Body of pancreas (tissue), 4 donors: ENCODE data around the gene PTK7.

Experiments used
- POLR2A ChIP-seq, 3 donors: fragments of 450-650 bp; IDR thresholded peaks; one replicate each; pipeline ENCODE4 v1.6.1; 2016; ENCODE audit warnings: antibody characterized with exemption in 3 of 3, mild to moderate bottlenecking in 2 of 3
- TF ChIP-seq, protein P1 (sequence below), 7 experiments: fragments of 450-650 bp in 4 of 7; fragments of 200-600 bp in 3 of 7; sonication (generic) in 3 of 7; IDR thresholded peaks; one replicate each; pipeline ENCODE4 v1.5.1; 2016 to 2019; ENCODE audit warnings: antibody characterized with exemption in 7 of 7

DNA sequence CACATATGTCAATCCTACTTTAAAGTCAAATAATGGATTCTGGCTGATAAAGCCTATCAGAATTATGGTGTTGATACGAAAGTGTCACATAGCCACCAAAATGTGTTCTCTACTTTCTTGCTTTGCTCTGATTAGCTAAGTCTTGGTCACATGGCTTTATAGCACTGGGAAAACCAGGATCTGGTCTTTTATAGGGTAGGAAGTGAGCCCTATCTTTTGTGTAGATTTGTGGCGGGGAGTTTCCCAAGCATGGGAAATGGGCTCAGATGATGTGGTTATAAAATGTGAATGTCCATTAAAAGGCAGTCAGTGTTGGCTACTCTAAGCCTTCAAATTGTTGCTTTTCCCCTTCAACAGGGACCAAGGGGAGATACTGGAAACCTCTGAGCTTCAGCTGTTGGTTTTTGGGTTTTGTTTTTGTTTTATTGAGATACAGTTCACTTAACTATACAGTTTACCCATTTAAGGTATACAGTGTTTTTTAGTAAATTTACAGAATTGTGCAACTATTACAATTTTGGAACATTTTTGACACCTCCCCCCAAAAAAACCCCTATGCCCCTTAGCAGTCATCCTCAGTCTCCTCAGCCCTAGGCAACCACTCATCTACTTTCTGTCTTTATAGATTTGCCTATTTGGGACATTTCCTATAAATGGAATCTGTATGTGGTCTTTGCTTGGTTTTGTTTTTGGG is 42.5 kb upstream of the PTK7 start:
- TF ChIP-seq, protein P1, sequence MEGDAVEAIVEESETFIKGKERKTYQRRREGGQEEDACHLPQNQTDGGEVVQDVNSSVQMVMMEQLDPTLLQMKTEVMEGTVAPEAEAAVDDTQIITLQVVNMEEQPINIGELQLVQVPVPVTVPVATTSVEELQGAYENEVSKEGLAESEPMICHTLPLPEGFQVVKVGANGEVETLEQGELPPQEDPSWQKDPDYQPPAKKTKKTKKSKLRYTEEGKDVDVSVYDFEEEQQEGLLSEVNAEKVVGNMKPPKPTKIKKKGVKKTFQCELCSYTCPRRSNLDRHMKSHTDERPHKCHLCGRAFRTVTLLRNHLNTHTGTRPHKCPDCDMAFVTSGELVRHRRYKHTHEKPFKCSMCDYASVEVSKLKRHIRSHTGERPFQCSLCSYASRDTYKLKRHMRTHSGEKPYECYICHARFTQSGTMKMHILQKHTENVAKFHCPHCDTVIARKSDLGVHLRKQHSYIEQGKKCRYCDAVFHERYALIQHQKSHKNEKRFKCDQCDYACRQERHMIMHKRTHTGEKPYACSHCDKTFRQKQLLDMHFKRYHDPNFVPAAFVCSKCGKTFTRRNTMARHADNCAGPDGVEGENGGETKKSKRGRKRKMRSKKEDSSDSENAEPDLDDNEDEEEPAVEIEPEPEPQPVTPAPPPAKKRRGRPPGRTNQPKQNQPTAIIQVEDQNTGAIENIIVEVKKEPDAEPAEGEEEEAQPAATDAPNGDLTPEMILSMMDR (IDR thresholded peaks at IDR 0.05), result no peak
- TF ChIP-seq POLR2A (IDR thresholded peaks at IDR 0.05), result no peak
